GM12872 (cell line): Measurements from ENCODE around the gene PTTG1IP.

Experiments
- CTCF ChIP-seq: IDR thresholded peaks from 3 replicates; pipeline ENCODE4 v1.5.1; 2011; ENCODE audit warnings: low read depth, mild to moderate bottlenecking, low read length, moderate library complexity; ENCODE audit not compliant: insufficient read depth

PTTG1IP gene

DNA sequence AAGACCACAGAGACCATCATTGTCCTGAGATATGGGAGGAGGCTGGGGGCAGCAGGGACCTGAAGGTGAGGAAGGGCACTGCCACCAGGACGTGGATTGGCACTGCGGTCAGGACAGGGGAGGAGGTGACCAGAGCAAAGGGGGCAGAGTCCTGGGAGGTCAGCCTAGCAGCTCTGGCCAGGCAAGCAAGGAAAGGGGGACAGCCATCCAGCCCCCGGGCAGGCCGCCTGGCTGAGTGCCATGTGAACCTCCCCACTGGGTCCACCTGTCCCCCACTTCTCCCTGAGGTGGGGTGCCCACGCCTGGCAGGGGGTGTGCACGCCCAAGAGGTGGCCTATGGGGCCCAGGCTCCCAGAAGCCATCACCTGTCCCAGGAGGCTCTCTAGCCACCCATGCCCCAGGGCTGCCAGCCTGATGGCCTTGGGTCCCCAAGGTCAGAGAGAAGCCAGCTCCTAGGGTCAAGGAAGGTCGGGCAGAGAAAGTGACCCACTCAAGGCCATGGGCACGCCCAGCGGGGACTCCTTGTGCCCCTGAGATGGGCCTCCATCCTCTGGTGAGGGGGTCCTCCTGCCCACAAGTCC, 17.6 kb upstream of the PTTG1IP start:
- no peak for TF ChIP-seq CTCF

DNA sequence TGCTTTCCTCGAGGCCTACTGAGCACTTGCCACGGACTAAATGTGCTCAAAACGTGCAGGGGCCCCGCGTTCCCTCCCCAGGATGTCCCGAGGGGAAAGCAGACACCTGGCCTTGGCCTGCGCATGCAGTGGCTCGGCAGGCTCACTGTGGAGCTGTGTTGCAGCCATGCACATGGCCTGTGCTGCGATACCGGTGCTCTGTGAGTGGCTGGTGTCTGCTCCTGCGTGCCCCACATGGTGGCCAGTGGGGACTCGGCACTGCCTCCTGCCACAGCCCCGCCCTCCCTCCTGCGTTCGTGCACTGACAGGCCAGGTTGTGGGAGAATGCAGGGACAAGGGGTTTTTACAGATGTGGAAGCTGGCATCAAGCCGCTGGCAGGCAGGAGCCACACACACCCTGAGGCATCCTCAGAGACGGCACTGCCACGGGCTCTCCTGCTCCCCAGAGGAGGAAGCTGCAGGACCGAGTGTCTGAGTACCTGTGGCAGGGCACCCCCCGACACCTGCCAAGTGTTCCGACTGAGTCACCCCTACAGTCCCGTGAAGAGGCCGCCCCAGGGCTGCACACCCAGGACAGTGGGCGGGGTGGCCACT, 16.9 kb upstream of the PTTG1IP start:
- no peak for TF ChIP-seq CTCF

DNA sequence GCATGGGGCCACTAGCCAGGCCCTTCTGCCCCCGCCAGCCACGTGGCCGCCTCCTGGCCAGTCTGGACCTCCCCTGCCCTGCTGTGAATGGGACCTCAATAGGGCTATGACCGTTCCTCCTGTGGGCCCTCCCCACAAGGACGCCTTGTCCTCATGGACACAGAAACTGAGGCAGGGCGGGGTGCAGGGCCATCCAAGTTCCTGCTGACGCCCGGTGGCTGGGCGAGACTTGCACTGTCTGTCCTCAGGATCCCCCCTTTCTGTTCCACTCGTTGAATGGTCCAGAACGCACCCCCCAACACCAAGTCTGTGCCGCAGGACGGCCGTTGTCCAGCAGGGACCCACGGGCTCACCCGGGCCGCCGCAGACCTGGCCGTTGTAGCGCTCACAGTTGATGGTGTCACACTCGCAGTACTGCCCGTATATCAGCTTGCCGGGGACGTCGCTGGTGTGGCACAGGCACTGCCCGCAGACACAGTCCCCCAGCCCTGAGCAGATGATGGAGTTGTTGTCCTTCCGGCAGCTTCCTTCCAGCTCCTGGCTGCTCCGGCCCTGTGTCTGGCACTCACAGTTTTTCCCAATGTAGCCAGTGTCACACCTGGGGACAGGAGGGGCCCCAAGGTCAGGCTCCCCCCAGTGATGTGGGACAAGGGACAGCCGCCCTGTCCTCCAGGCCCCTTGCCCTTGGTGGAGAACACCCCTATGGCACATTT, 16.3 kb upstream of the PTTG1IP start:
- TF ChIP-seq CTCF, result no peak

- TF ChIP-seq CTCF, result no peak
These were observed 15.4 kb upstream of the PTTG1IP start for GRCh38 chr21:44888581-44889550.

GRCh38 chr21:44887807-44888580, 14.5 kb upstream of the PTTG1IP start:
- TF ChIP-seq CTCF, result no peak

DNA sequence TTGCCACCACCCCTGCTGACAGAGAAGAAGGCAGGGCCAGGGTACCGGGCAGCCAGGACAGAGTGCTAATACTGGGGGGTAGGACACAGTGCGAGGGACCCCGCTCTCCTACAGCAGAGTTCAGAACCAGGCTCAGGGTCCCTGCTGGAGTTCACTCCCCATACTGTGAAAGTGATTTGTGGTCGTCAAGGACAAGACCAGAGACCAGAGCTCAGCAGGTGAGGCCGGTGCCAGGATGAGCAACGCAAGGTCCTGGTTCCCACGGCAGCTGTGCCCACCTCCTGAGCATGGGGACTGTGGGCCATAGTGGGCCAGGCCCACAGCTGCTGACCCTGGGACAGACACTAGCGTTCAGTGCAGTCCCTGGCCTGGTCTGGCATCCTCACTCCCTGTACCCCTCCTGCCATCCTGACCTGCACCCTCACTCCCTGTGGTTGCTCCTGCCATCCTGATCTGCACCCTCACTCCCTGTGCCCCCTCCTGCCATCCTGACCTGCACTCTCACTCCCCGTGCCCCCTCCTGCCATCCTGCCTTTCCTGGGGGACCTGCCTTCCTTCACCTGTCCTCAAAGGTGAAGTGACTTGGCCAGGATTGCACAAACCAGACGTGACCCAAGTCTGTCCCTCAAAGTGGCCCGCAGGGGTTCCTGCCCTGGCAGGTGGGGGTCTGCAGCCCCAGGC, 13.8 kb upstream of the PTTG1IP start:
- TF ChIP-seq CTCF, result no peak
